BE2C (cell line): ENCODE results near the gene PELO.

Experiments used
- DNase-seq: peaks from one replicate; pipeline ENCODE4 v3.0.0-alpha.2; 2020
- H3K27me3 ChIP-seq: fragments of 250-450 bp; sonication (Bioruptor Pico); 2 replicates; pipeline ENCODE4 v1.5.1; 2020; ENCODE audit warnings: mild to moderate bottlenecking
- H3K36me3 ChIP-seq: fragments of 250-450 bp; sonication (Bioruptor Pico); 2 replicates; pipeline ENCODE4 v1.5.1; 2020; ENCODE audit warnings: mild to moderate bottlenecking
- H3K4me1 ChIP-seq: fragments of 250-450 bp; sonication (Bioruptor Pico); 2 replicates; pipeline ENCODE4 v1.5.1; 2020
- H3K4me3 ChIP-seq: 2 replicates; pipeline ENCODE4 v1.5.1; 2011; ENCODE audit warnings: low read depth, low read length
- H3K9me3 ChIP-seq: fragments of 250-450 bp; sonication (Bioruptor Pico); 2 replicates; pipeline ENCODE4 v1.5.1; 2020
- CTCF ChIP-seq: IDR thresholded peaks from 2 replicates; pipeline ENCODE4 v1.5.1; 2012; ENCODE audit warnings: mild to moderate bottlenecking, low read depth, low read length

The PELO gene

GRCh38 chr5:52757527-52757926, 30.2 kb upstream of the PELO start:
- Histone ChIP-seq H3K27me3 (no peaks in the 10 kb centered on the region), H3K36me3 (no peaks in the 10 kb centered on the region), H3K4me1 (no peaks in the 10 kb centered on the region), H3K4me3 (no peak overlapping the region), H3K9me3 (no peaks in the 10 kb centered on the region)
- no peak for TF ChIP-seq CTCF
- no peak for DNase-seq

- no peak overlapping the region for H3K4me3 ChIP-seq
- H3K4me1 ChIP-seq, result no peaks in the 10 kb centered on the region
- no peak for DNase-seq
- TF ChIP-seq CTCF, result no peak
- H3K9me3 ChIP-seq, result no peaks in the 10 kb centered on the region
- no peaks in the 10 kb centered on the region for H3K27me3 ChIP-seq
- no peaks in the 10 kb centered on the region for H3K36me3 ChIP-seq
These were observed 29.7 kb upstream of the PELO start for GRCh38 chr5:52758014-52758413.

GRCh38 chr5:52759331-52759730, 28.4 kb upstream of the PELO start:
- Histone ChIP-seq H3K9me3 (no peaks in the 10 kb centered on the region), H3K4me1 (no peaks in the 10 kb centered on the region), H3K36me3 (no peaks in the 10 kb centered on the region), H3K4me3 (no peak overlapping the region), H3K27me3 (no peaks in the 10 kb centered on the region)
- TF ChIP-seq CTCF, result no peak
- DNase-seq, result no peak

GRCh38 chr5:52760695-52761366, 26.9 kb upstream of the PELO start:
- Histone ChIP-seq H3K36me3 (no peaks in the 10 kb centered on the region), H3K4me3 (no peak overlapping the region), H3K27me3 (no peaks in the 10 kb centered on the region), H3K4me1 (no peaks in the 10 kb centered on the region), H3K9me3 (no peaks in the 10 kb centered on the region)
- DNase-seq, result no peak
- no peak for TF ChIP-seq CTCF

GRCh38 chr5:52767217-52767743, 20.4 kb upstream of the PELO start:
- Histone ChIP-seq H3K4me3 (no peak overlapping the region), H3K27me3 (no peaks in the 10 kb centered on the region), H3K4me1 (no peaks in the 10 kb centered on the region), H3K36me3 (no peaks in the 10 kb centered on the region), H3K9me3 (no peaks in the 10 kb centered on the region)
- no peak for TF ChIP-seq CTCF
- DNase-seq, result no peak

GRCh38 chr5:52767766-52768480, 19.8 kb upstream of the PELO start:
- no peak overlapping the region for H3K4me3 ChIP-seq
- H3K9me3 ChIP-seq, result no peaks in the 10 kb centered on the region
- no peak for DNase-seq
- no peaks in the 10 kb centered on the region for H3K4me1 ChIP-seq
- H3K36me3 ChIP-seq, result no peaks in the 10 kb centered on the region
- no peak for TF ChIP-seq CTCF
- H3K27me3 ChIP-seq, result no peaks in the 10 kb centered on the region
